Activated naive CD4-positive, alpha-beta T cell treated with anti-CD3 and anti-CD28 coated beads for 36 hours (primary cell): ENCODE results near the gene CD19. TPM values are rescaled to one million over a fixed set of nuclear protein-coding genes. Genes with fewer than 3 reads are reported as not detected.
A peak's percentile ranks its signal among the peaks of the same experiment; 100 is the strongest.
"Not testable (repeated sequence)": the region's sequence is repeated elsewhere in the genome, so short reads cannot be mapped to it uniquely, and the experiment has no call there.

Source experiments
- CTCF ChIA-PET: fragments of 350-600 bp; sonication (Branson Sonifier 250); formaldehyde crosslinking; loops from one replicate; lab custom pipeline; 2021; ENCODE audit warnings: antibody characterized with exemption; lab: Charles Lee
- DNase-seq: peaks from one replicate; pipeline ENCODE4 v3.0.0-alpha.2; 2020
- H3K27ac Mint-ChIP-seq: one replicate; pipeline ENCODE4 v1.8.0; 2021; ENCODE audit warnings: mild to moderate bottlenecking, mixed read lengths
- H3K27me3 Mint-ChIP-seq: one replicate; pipeline ENCODE4 v1.8.0; 2021; ENCODE audit warnings: low read depth, mixed read lengths
- H3K36me3 Mint-ChIP-seq: one replicate; pipeline ENCODE4 v1.8.0; 2021; ENCODE audit warnings: low read depth, mixed read lengths
- H3K4me1 Mint-ChIP-seq: one replicate; pipeline ENCODE4 v1.8.0; 2021; ENCODE audit warnings: low read depth, mixed read lengths
- H3K4me3 Mint-ChIP-seq: one replicate; pipeline ENCODE4 v1.8.0; 2021; ENCODE audit warnings: mild to moderate bottlenecking, moderate library complexity, mixed read lengths
- H3K9me3 Mint-ChIP-seq: one replicate; pipeline ENCODE4 v1.8.0; 2021; ENCODE audit warnings: mixed read lengths
- intact Hi-C: fragments of 100-400 bp; cut with micrococcal nuclease; formaldehyde crosslinking; loops from one replicate; pipeline ENCODE4 v1.15.1; 2023
- total RNA-seq, 2 experiments: library from RNA; stranded (reverse); gene quantifications; one replicate each; pipeline ENCODE4 v1.2.3, GENCODE V29; 2021

CD19 gene
- total RNA-seq, 2 experiments from 2014 or later: 0.19 to 0.22 TPM

GRCh38 chr16:28930203-28930602, 1.6 kb upstream of the CD19 start:
- H3K27me3 Mint-ChIP-seq: no peaks in the 10 kb centered on the region
- CTCF ChIA-PET: no interaction called here
- H3K9me3 Mint-ChIP-seq: no peaks in the 10 kb centered on the region
- peak overlapping the region; percentile 37 for H3K27ac Mint-ChIP-seq
- peaks cover 16% of the 10 kb centered on the region for H3K4me1 Mint-ChIP-seq
- no peak for DNase-seq
- H3K36me3 Mint-ChIP-seq: no peaks in the 10 kb centered on the region
- no peak overlapping the region for H3K4me3 Mint-ChIP-seq
- intact Hi-C loops: no loop called here

GRCh38 chr16:28930652-28931051, 1.1 kb upstream of the CD19 start:
- peak; percentile 28 for DNase-seq
- intact Hi-C loops: no loop called here
- no peak overlapping the region for H3K4me3 Mint-ChIP-seq

GRCh38 chr16:28932339-28933141, 769 bp downstream of the CD19 start:
- H3K9me3 Mint-ChIP-seq: no peaks in the 10 kb centered on the region
- H3K27me3 Mint-ChIP-seq: no peaks in the 10 kb centered on the region
- peaks cover 25% of the 10 kb centered on the region for H3K4me1 Mint-ChIP-seq
- no peak for DNase-seq
- no peak overlapping the region for H3K4me3 Mint-ChIP-seq
- H3K36me3 Mint-ChIP-seq: no peaks in the 10 kb centered on the region
- intact Hi-C loops: no loop called here
- CTCF ChIA-PET: interaction anchor here (2.3 kb wide), 1 partner anchor 12 kb away, joined by 18 read pairs; no protein-coding TSS in a partner anchor
- no peak overlapping the region for H3K27ac Mint-ChIP-seq

More at GRCh38 chr16:28930652-28931051, 1.1 kb upstream of the CD19 start:
- Mint-ChIP-seq H3K27ac (peak overlapping the region; percentile 37), H3K27me3 (no peaks in the 10 kb centered on the region), H3K4me1 (peaks cover 20% of the 10 kb centered on the region), H3K36me3 (no peaks in the 10 kb centered on the region), H3K9me3 (no peaks in the 10 kb centered on the region)
- CTCF ChIA-PET: no interaction called here

GRCh38 chr16:28933171-28933570, 1.4 kb downstream of the CD19 start:
- H3K27ac Mint-ChIP-seq: no peak overlapping the region
- no peaks in the 10 kb centered on the region for H3K27me3 Mint-ChIP-seq

GRCh38 chr16:28935346-28935745, 3.6 kb downstream of the CD19 start:
- no peaks in the 10 kb centered on the region for H3K9me3 Mint-ChIP-seq
- H3K27ac Mint-ChIP-seq: no peak overlapping the region
- peaks cover 23% of the 10 kb centered on the region for H3K4me1 Mint-ChIP-seq
- H3K27me3 Mint-ChIP-seq: no peaks in the 10 kb centered on the region
- H3K4me3 Mint-ChIP-seq: no peak overlapping the region
- intact Hi-C loops: no loop called here
- CTCF ChIA-PET: no interaction called here
- no peak for DNase-seq
- no peaks in the 10 kb centered on the region for H3K36me3 Mint-ChIP-seq

More at GRCh38 chr16:28933171-28933570, 1.4 kb downstream of the CD19 start:
- intact Hi-C loops: no loop called here
- Mint-ChIP-seq H3K36me3 (no peaks in the 10 kb centered on the region), H3K9me3 (no peaks in the 10 kb centered on the region), H3K4me3 (no peak overlapping the region), H3K4me1 (peaks cover 25% of the 10 kb centered on the region)
- CTCF ChIA-PET: interaction anchor here (2.3 kb wide), 1 partner anchor 11 kb away, joined by 18 read pairs; no protein-coding TSS in a partner anchor
- DNase-seq: no peak

- H3K27me3 Mint-ChIP-seq: no peaks in the 10 kb centered on the region
- intact Hi-C loops: loop anchor here (1.0 kb wide), 1 partner anchor 11 kb away; the partner anchor contains the start of gene RABEP2
- CTCF ChIA-PET: interaction anchor here (1.3 kb wide), 1 partner anchor 9 kb away, joined by 10 read pairs; no protein-coding TSS in a partner anchor
- H3K9me3 Mint-ChIP-seq: no peaks in the 10 kb centered on the region
- peak overlapping the region; percentile 66 for H3K4me3 Mint-ChIP-seq
- no peaks in the 10 kb centered on the region for H3K36me3 Mint-ChIP-seq
- DNase-seq: peak; percentile 85
- H3K27ac Mint-ChIP-seq: peak overlapping the region; percentile 52
- peaks cover 16% of the 10 kb centered on the region for H3K4me1 Mint-ChIP-seq
These were observed 4.4 kb downstream of the CD19 start for GRCh38 chr16:28935924-28936783.

GRCh38 chr16:28936784-28937155, 5.0 kb downstream of the CD19 start:
- no peaks in the 10 kb centered on the region for H3K9me3 Mint-ChIP-seq
- no peak for DNase-seq
- intact Hi-C loops: loop anchor here (1.0 kb wide), 1 partner anchor 11 kb away; the partner anchor contains the start of gene RABEP2
- H3K27me3 Mint-ChIP-seq: no peaks in the 10 kb centered on the region
- CTCF ChIA-PET: interaction anchor here (1.3 kb wide), 1 partner anchor 8 kb away, joined by 10 read pairs; no protein-coding TSS in a partner anchor
- peak overlapping the region; percentile 66 for H3K4me3 Mint-ChIP-seq
- H3K36me3 Mint-ChIP-seq: no peaks in the 10 kb centered on the region
- peaks cover 15% of the 10 kb centered on the region for H3K4me1 Mint-ChIP-seq
- H3K27ac Mint-ChIP-seq: peak overlapping the region; percentile 52

GRCh38 chr16:28937222-28937876, 5.6 kb downstream of the CD19 start:
- peaks cover 15% of the 10 kb centered on the region for H3K4me1 Mint-ChIP-seq
- no peak overlapping the region for H3K27ac Mint-ChIP-seq
- no peaks in the 10 kb centered on the region for H3K36me3 Mint-ChIP-seq
- H3K4me3 Mint-ChIP-seq: no peak overlapping the region
- DNase-seq: no peak
- no peaks in the 10 kb centered on the region for H3K9me3 Mint-ChIP-seq
- CTCF ChIA-PET: interaction anchor here (0.9 to 1.3 kb wide), 2 partner anchors 10 to 115 kb away, joined by 3 read pairs; no protein-coding TSS in a partner anchor
- intact Hi-C loops: no loop called here
- no peaks in the 10 kb centered on the region for H3K27me3 Mint-ChIP-seq

- no peak overlapping the region for H3K27ac Mint-ChIP-seq
- DNase-seq: no peak
- H3K9me3 Mint-ChIP-seq: no peaks in the 10 kb centered on the region
- intact Hi-C loops: no loop called here
- CTCF ChIA-PET: interaction anchor here (1.1 to 1.3 kb wide), 2 partner anchors 91 to 117 kb away, joined by 3 read pairs; no protein-coding TSS in a partner anchor
- peaks cover 15% of the 10 kb centered on the region for H3K4me1 Mint-ChIP-seq
- H3K27me3 Mint-ChIP-seq: no peaks in the 10 kb centered on the region
- H3K36me3 Mint-ChIP-seq: no peaks in the 10 kb centered on the region
- no peak overlapping the region for H3K4me3 Mint-ChIP-seq
These were observed 7.0 kb downstream of the CD19 start for GRCh38 chr16:28938721-28939120.

GRCh38 chr16:28939825-28940224, 8.1 kb downstream of the CD19 start:
- CTCF ChIA-PET: interaction anchor here (0.7 to 1.1 kb wide), 2 partner anchors 82 to 92 kb away, joined by 3 read pairs; no protein-coding TSS in a partner anchor
- peaks cover 15% of the 10 kb centered on the region for H3K4me1 Mint-ChIP-seq
- H3K36me3 Mint-ChIP-seq, DNase-seq, H3K9me3 Mint-ChIP-seq, H3K27ac Mint-ChIP-seq, intact Hi-C loops, H3K27me3 Mint-ChIP-seq, H3K4me3 Mint-ChIP-seq: not testable (repeated sequence)

GRCh38 chr16:28943281-28943680, 11.5 kb downstream of the CD19 start:
- H3K27me3 Mint-ChIP-seq: no peaks in the 10 kb centered on the region
- CTCF ChIA-PET: interaction anchor here (0.8 to 3.1 kb wide), 4 partner anchors 11 to 96 kb away, joined by 3 to 26 read pairs (median 18); partner anchors contain the start of gene CD19

More at GRCh38 chr16:28943281-28943680, 11.5 kb downstream of the CD19 start:
- Mint-ChIP-seq H3K4me3 (no peak overlapping the region), H3K9me3 (no peaks in the 10 kb centered on the region), H3K27ac (no peak overlapping the region), H3K36me3 (no peaks in the 10 kb centered on the region), H3K4me1 (peaks cover 7% of the 10 kb centered on the region)
- intact Hi-C loops: no loop called here
- DNase-seq: no peak
